Superior temporal gyrus (tissue), 1 donor: ENCODE measurements around the gene SNAP25.

Experiments
- DNase-seq: peaks from one replicate; pipeline ENCODE4 v3.0.0-alpha.2; 2016; ENCODE audit errors: extremely low spot score

The SNAP25 gene

GRCh38 chr20:10304471-10305046 lies 85.9 kb downstream of the SNAP25 start:
- no peak for DNase-seq

GRCh38 chr20:10306440-10307358 lies 88.1 kb downstream of the SNAP25 start:
- DNase-seq = no peak

- no peak for DNase-seq
These were observed 88.7 kb downstream of the SNAP25 start for GRCh38 chr20:10307359-10307735.

GRCh38 chr20:10308652-10309051 lies 90.0 kb downstream of the SNAP25 start:
- DNase-seq = no peak

DNA sequence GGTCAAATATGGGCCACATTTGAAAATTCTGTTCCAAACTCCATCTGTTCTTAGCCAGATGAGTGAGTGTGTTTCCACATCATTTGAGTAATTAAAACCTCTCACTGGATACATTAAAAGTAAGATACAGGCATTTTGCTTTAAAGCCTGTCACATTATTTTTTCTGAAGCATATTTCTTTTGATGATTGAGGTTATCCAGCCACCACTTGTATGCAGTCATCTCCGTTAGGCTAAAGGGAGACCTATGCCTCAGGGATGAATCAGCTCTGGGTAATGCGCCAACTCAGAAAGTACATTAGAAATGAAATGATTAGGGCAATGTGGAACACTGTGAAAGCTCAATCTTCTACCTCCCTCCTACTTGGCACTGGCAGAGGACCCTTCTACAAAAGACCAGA lies 90.7 kb downstream of the SNAP25 start:
- DNase-seq = no peak

DNA sequence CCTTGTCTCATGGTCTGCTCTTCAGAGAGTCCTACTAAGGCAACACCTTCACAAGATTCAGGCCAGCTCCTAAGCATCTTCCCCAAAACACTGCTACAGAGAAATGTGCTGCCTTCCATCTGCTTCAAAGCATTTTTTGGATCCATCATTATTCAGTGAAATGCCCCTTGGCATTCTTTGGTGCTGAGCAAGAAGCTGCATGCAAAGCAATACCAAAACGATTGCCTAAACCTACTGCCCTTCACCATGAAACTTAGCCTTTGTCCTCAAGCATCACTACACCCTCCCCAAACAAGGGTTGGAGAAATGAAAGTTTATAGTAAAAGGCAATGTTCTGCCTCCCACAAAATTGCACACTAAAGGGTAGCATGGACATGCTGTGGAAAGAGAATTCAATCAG lies 93.5 kb downstream of the SNAP25 start:
- no peak for DNase-seq

DNA sequence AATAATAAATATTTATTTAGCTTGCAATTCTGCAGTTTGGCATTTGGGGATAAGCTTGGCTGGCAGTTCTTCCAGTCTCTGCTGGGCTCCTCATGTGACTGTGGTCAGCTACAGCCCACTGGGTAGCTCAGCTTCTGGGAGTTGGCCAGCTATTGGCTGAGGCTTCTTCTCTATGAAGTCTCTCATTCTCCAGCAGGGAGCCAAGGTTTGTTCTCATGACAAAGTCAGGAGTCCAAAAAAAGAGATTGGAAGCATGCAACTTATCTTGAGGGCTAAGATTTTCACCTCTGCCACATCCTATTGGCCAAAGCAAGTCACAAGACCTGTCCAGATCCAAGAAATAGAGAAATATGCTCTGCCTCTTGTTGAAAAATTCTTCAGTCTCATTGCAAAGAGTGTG lies 94.6 kb downstream of the SNAP25 start:
- DNase-seq = no peak

DNA sequence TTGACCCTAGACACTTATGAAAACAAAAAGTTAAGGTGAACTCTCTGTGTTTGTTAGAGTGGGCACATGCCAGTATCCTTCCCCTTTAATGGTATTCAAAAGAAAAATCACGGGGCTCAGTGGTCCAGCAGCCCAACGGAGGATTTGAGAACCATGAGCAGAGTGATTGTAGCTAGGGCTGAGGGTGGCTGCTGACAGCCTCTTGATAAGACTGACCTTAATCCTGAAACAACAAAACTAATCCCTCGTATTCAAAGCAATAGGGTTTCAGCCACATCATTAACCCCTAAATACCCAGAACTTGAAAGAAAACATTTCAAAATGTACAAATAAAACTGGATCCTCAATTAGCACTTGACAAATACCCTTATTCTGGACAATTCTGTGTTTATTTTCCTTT lies 95.1 kb downstream of the SNAP25 start:
- DNase-seq = no peak

DNA sequence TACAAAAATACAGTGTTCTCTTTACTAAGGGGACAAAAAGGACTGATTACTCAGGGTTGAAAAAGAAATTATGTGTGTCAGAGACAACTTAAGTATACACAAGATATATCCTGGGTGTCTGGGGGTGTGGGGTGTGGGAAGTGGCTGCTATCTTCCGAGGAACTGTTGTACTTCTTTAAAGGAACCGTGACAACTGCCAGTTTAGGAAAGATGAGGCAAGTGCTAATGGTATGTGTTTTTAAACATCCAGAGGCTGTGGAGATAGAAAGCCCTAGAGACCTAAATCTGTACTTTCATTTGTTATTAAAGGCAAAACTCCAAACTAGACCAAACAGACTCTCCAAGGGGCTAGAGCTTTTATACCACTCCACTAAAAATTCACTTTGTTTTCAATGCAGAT lies 95.6 kb downstream of the SNAP25 start:
- DNase-seq = no peak

GRCh38 chr20:10315138-10315537 lies 96.5 kb downstream of the SNAP25 start:
- DNase-seq = no peak

- DNase-seq = no peak
These were observed 98.0 kb downstream of the SNAP25 start for GRCh38 chr20:10316582-10316981.

DNA sequence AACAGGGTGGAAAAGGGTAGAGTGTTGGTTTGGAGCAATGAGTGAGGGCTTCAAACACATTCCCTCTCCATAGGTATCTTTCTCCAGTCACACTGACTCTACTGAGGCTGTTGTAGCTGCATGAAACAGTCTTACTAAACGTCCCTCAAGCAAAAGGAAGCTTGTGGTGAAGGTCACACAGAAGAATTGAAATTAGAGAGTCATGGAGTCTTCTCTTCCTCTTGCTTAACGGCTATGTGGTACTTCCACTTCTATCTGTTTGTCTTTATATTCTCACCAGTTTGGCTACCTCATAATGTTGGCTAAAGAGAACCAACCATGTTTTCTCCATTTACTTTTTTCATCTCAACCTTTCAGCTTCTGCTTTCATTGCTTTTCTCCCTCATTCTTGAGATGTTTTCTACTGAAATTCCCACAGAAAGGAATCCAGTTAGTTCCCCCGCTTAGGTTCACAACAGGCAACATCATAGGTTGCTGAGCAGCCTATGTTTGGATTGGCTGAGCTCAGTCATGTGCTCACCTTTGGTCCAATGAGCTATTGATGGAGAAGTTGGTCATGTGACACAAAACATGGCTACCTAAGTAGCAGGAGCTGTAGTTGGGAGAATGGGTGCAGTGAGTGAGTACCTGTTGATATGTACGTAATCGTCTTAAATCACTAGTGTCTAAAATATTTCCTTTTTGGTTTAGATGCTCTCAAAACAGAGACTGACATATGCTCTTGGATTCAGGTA lies 99.8 kb downstream of the SNAP25 start:
- no peak for DNase-seq

GRCh38 chr20:10319855-10320254 lies 101.2 kb downstream of the SNAP25 start:
- no peak for DNase-seq

DNA sequence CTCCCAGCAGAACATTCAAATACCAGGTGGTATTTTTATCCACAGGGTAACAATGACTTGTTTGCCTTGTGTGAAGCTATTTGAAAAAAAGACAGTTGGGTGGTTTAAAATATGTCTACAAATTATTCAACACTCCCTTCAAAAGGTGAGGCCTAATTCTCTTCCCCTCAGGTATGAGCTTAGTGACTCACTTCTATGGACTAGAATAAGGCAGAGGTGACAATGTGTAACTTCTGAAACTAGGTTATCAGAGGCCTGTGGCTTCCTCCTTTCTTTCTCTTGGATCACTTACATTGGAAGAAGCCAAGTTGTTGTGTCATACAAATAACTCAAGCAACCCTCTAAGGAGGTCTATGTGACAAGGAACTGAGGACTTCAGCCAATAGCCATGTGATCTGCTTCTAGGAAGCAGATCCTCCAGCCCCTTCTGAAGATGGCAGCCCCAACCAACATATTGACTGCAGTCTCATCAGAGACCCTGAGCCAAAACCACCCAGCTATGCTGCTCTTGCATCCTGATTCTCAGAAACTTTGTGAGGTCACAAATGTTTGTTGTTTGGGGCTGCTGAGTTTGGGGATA lies 102.6 kb downstream of the SNAP25 start:
- DNase-seq = no peak

- DNase-seq = no peak
These were observed 103.7 kb downstream of the SNAP25 start for GRCh38 chr20:10322073-10323012.

DNA sequence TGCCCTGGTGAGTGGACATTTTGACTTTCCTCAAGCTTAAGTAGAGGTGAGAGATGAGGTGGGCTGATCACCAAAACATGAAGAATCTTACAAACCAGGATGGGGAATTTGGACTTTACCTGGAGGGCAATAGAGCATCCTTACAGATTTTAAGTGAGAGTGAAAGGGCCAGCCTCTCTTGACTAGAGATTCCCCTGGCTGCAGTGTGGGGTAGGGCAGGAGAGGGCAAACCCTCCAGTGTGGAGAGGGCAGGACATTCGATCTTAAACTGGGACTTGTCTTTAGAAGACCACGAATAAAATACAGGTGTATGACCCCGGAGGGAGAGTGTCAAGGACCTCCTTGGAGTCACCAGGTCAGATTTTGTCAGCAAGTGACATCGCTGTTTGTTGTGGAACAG lies 105.1 kb downstream of the SNAP25 start:
- DNase-seq = no peak

- DNase-seq = no peak
These were observed 105.7 kb downstream of the SNAP25 start for GRCh38 chr20:10324198-10324847.

- DNase-seq = no peak
These were observed 110.2 kb downstream of the SNAP25 start for GRCh38 chr20:10328897-10329255.

DNA sequence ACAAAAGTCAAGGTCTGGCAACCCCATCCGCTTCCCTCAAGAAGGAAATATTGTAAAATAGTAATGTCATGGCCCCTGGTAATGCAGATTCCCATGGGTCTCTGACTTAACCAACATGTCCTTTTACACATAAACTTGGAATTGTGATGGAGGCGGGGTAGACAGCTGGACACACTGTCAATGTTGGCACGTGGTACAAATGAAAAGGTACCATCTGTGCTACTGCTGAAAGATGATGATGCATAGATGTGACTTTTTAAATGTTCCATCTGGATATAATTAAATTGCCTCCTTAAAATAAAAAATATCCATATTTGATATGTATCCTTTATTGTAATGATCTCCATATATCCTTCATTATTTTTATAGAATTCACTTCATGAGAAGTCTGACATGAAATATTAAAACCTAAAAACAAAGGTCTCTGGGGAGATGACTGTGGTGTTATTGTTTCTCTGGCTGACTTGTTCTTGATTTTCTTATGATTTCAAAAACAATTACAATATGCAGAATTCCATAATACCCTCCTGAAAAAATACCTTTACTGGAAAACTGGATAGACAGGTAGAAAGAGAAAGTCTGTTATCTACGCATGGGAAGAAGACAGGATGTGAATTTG lies 110.9 kb downstream of the SNAP25 start:
- peak; percentile 59 for DNase-seq

GRCh38 chr20:10330071-10330470 lies 111.4 kb downstream of the SNAP25 start:
- DNase-seq = peak; percentile 46
